Ectodermal cell (in vitro differentiated cells): ENCODE measurements around the gene CCDC188.
A peak's percentile ranks its signal among the peaks of the same experiment; 100 is the strongest.

ENCODE experiments used
- H3K27ac ChIP-seq: 2 replicates; pipeline ENCODE4 v1.7.0; 2013; ENCODE audit warnings: mild to moderate bottlenecking, low read depth, low read length; ENCODE audit not compliant: insufficient read depth, poor library complexity, severe bottlenecking
- H3K27me3 ChIP-seq: 2 replicates; pipeline ENCODE4 v1.7.0; 2013; ENCODE audit warnings: mild to moderate bottlenecking, low read length; ENCODE audit not compliant: insufficient read depth, control insufficient read depth, poor library complexity, severe bottlenecking
- H3K36me3 ChIP-seq: one replicate; pipeline ENCODE4 v1.7.0; 2013; ENCODE audit warnings: low read length; ENCODE audit not compliant: control insufficient read depth, insufficient read depth
- H3K4me1 ChIP-seq: one replicate; pipeline ENCODE4 v1.7.0; 2013; ENCODE audit warnings: low read length; ENCODE audit not compliant: control insufficient read depth, insufficient read depth
- H3K4me3 ChIP-seq: 2 replicates; pipeline ENCODE4 v1.7.0; 2013; ENCODE audit warnings: low read depth, low read length, control low read depth; ENCODE audit not compliant: insufficient read depth
- H3K9me3 ChIP-seq: 2 replicates; pipeline ENCODE4 v1.7.0; 2013; ENCODE audit warnings: mild to moderate bottlenecking, low read length, moderate library complexity; ENCODE audit not compliant: control insufficient read depth
- WGBS, 2 experiments: methylation state at CpG; one replicate each; pipeline ENCODE4 v1.1.7; 2013; ENCODE audit warnings: missing lambda C conversion rate in 2 of 2; 5-methylcytosine and 5-hydroxymethylcytosine counted together

CCDC188 gene

GRCh38 chr22:20141186-20142077 lies 9.4 kb downstream of the CCDC188 start:
- 94 to 95% methylated on average over 22 of the region's 22 CpGs for WGBS, 2 experiments
- Histone ChIP-seq H3K27ac (no peak overlapping the region), H3K27me3 (no peaks in the 10 kb centered on the region)

DNA sequence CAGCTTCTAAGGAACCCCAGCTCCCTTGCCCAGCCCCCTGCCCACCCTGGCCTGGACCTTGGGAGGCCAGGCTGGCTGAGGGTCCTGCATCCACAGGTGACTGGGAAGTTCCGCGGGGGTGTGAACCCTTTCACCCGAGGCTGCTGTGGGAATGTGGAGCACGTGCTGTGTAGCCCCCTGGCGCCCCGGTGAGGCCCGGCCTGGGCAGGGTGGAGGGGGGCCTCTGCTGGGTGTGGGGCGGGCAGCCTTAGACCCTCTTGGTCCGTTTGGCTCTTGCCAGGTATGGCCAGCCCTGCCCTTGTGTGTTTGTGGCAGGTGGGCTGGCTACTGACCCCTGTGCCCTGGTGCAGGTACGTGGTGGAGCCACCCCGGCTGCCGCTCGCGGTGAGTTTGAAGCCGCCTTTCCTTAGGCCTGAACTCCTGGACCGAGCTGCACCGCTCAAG lies 10.3 kb downstream of the CCDC188 start:
- Histone ChIP-seq H3K9me3 (no peaks in the 10 kb centered on the region), H3K4me3 (no peak overlapping the region), H3K4me1 (no peaks in the 10 kb centered on the region), H3K27me3 (no peaks in the 10 kb centered on the region), H3K27ac (no peak overlapping the region), H3K36me3 (no peaks in the 10 kb centered on the region)
- WGBS, 2 experiments: 95 to 96% methylated on average over 17 of the region's 17 CpGs

More at GRCh38 chr22:20141186-20142077, 9.4 kb downstream of the CCDC188 start:
- Histone ChIP-seq H3K36me3 (no peaks in the 10 kb centered on the region), H3K4me3 (no peak overlapping the region), H3K4me1 (no peaks in the 10 kb centered on the region), H3K9me3 (no peaks in the 10 kb centered on the region)

DNA sequence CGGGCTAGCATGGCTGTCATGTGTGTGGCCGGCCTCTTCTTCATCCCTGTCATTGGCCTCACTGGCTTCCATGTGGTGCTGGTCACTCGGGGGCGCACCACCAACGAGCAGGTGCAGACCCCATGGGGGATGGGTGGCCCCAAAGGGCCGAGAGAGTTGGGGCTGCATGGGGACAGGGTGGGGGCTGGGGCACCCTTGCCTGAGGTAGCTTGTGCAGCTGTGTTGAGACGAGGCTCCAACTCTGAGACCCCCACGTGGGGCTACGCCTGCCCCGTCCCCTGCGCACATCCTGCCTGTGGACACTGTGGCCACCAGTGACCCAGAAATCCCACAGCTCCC lies 10.8 kb downstream of the CCDC188 start:
- H3K27ac ChIP-seq: no peak overlapping the region
- H3K4me1 ChIP-seq: no peaks in the 10 kb centered on the region
- H3K4me3 ChIP-seq: no peak overlapping the region
- WGBS, 2 experiments: 95% methylated on average over 11 of the region's 11 CpGs
- no peaks in the 10 kb centered on the region for H3K36me3 ChIP-seq
- no peaks in the 10 kb centered on the region for H3K9me3 ChIP-seq
- H3K27me3 ChIP-seq: no peaks in the 10 kb centered on the region

GRCh38 chr22:20139391-20140106 lies 11.3 kb downstream of the CCDC188 start:
- no peaks in the 10 kb centered on the region for H3K36me3 ChIP-seq
- H3K4me1 ChIP-seq: no peaks in the 10 kb centered on the region
- no peak overlapping the region for H3K4me3 ChIP-seq
- peak overlapping the region; percentile 16 for H3K27ac ChIP-seq
- no peaks in the 10 kb centered on the region for H3K27me3 ChIP-seq
- no peaks in the 10 kb centered on the region for H3K9me3 ChIP-seq
- WGBS, 2 experiments: 95 to 97% methylated on average over 36 of the region's 36 CpGs

DNA sequence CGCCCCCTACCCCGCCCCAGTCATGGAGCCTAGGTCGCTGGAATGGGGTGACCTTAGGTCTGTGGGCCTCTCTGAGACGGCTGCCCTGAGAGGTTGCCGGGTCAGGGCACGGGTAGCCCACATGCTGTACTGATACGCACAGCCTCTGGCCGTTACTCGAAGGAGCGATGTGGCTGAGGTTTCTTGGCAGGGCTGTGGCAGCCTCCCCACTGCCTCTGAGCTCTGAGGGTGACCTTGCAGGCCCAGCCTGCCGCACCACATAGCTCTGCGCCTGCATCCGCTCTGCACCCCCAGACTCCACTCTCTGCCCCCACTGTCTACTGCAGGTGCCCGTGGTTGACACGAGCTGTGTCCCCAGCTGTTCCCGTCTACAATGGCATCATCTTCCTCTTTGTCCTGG lies 12.0 kb downstream of the CCDC188 start:
- Histone ChIP-seq H3K27me3 (no peaks in the 10 kb centered on the region), H3K4me1 (no peaks in the 10 kb centered on the region), H3K27ac (no peak overlapping the region), H3K4me3 (no peak overlapping the region), H3K36me3 (no peaks in the 10 kb centered on the region), H3K9me3 (no peaks in the 10 kb centered on the region)
- 94 to 95% methylated on average over 16 of the region's 16 CpGs for WGBS, 2 experiments

GRCh38 chr22:20138417-20138738 lies 12.5 kb downstream of the CCDC188 start:
- no peaks in the 10 kb centered on the region for H3K9me3 ChIP-seq
- no peaks in the 10 kb centered on the region for H3K4me1 ChIP-seq
- no peak overlapping the region for H3K27ac ChIP-seq
- 85 to 89% methylated on average over 4 of the region's 4 CpGs for WGBS, 2 experiments
- H3K36me3 ChIP-seq: no peaks in the 10 kb centered on the region
- H3K4me3 ChIP-seq: no peak overlapping the region
- no peaks in the 10 kb centered on the region for H3K27me3 ChIP-seq

- H3K36me3 ChIP-seq: no peaks in the 10 kb centered on the region
- no peaks in the 10 kb centered on the region for H3K27me3 ChIP-seq
- H3K9me3 ChIP-seq: no peaks in the 10 kb centered on the region
- H3K4me1 ChIP-seq: no peaks in the 10 kb centered on the region
- no peak overlapping the region for H3K27ac ChIP-seq
- 91 to 93% methylated on average over 26 of the region's 26 CpGs for WGBS, 2 experiments
- H3K4me3 ChIP-seq: no peak overlapping the region
These were observed 13.0 kb downstream of the CCDC188 start for GRCh38 chr22:20137671-20138416.

- no peaks in the 10 kb centered on the region for H3K9me3 ChIP-seq
- H3K27ac ChIP-seq: no peak overlapping the region
- H3K27me3 ChIP-seq: no peaks in the 10 kb centered on the region
- no peak overlapping the region for H3K4me3 ChIP-seq
- H3K4me1 ChIP-seq: no peaks in the 10 kb centered on the region
- H3K36me3 ChIP-seq: no peaks in the 10 kb centered on the region
- 90 to 92% methylated on average over 13 of the region's 13 CpGs for whole genome bisulfite sequencing, 2 experiments
These were observed 13.7 kb downstream of the CCDC188 start for GRCh38 chr22:20137113-20137512.

DNA sequence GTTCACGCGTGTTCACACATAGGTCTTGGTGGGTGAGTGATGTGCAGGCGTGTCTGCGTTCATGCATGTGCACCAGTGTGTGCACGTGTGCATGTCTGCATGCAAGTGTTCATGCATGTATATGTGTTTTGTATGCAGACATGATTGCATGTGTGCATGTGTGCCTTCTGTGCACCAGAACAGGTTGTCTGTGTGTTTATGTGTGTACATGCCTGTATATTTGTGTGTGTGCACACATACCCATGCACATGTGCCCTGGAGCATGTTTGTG lies 14.3 kb downstream of the CCDC188 start:
- no peaks in the 10 kb centered on the region for H3K9me3 ChIP-seq
- WGBS, 2 experiments: 95 to 97% methylated on average over 5 of the region's 5 CpGs
- H3K27me3 ChIP-seq: no peaks in the 10 kb centered on the region
- no peaks in the 10 kb centered on the region for H3K36me3 ChIP-seq
- H3K4me3 ChIP-seq: no peak overlapping the region
- H3K27ac ChIP-seq: no peak overlapping the region
- no peaks in the 10 kb centered on the region for H3K4me1 ChIP-seq
